HG03103 (cell line): Measurements from ENCODE around the gene ENO2.

Experiments
- ATAC-seq: cut with Tn5 transposase; IDR thresholded peaks from one replicate; pipeline ENCODE4 v1.9.1; 2021; ENCODE audit warnings: low read depth; ENCODE audit not compliant: unreplicated experiment

The ENO2 gene

GRCh38 chr12:6958609-6959057, 44.3 kb downstream of the ENO2 start:
- no peak for ATAC-seq

GRCh38 chr12:6959058-6959804, 44.9 kb downstream of the ENO2 start:
- no peak for ATAC-seq

- no peak for ATAC-seq
Measured at GRCh38 chr12:6959805-6960592, 45.6 kb downstream of the ENO2 start.

GRCh38 chr12:6960593-6961277, 46.4 kb downstream of the ENO2 start:
- no peak for ATAC-seq

- no peak for ATAC-seq
Measured at GRCh38 chr12:6961278-6961694, 46.9 kb downstream of the ENO2 start.

GRCh38 chr12:6961695-6962284, 47.4 kb downstream of the ENO2 start:
- no peak for ATAC-seq

GRCh38 chr12:6962285-6963015, 48.1 kb downstream of the ENO2 start:
- no peak for ATAC-seq

GRCh38 chr12:6963016-6963731, 48.8 kb downstream of the ENO2 start:
- ATAC-seq: no peak

GRCh38 chr12:6963791-6964413, 49.5 kb downstream of the ENO2 start:
- ATAC-seq: no peak

GRCh38 chr12:6964605-6965025, 50.2 kb downstream of the ENO2 start:
- no peak for ATAC-seq

- ATAC-seq: peak; percentile 35
Measured at GRCh38 chr12:6965026-6965661, 50.8 kb downstream of the ENO2 start.

GRCh38 chr12:6965714-6966113, 51.3 kb downstream of the ENO2 start:
- ATAC-seq: no peak

- ATAC-seq: no peak
Measured at GRCh38 chr12:6966351-6966750, 52.0 kb downstream of the ENO2 start.

GRCh38 chr12:6967651-6968100, 53.3 kb downstream of the ENO2 start:
- no peak for ATAC-seq

GRCh38 chr12:6968426-6968825, 54.0 kb downstream of the ENO2 start:
- no peak for ATAC-seq

- no peak for ATAC-seq
Measured at GRCh38 chr12:6970096-6970527, 55.7 kb downstream of the ENO2 start.
